Measurements from ENCODE around the gene PMS1.

GRCh38 chr2:189756311-189756952 is 27.8 kb upstream of the PMS1 start:
- TF ChIP-seq ZFP30 (CRISPR knock-in tag; IDR thresholded peaks at IDR 0.05; ENCODE audit: borderline replicate concordance) (no peak), CCAR2 (IDR thresholded peaks at IDR 0.05; ENCODE audit: low read depth, low read length) (no peak), CHD2 (IDR thresholded peaks at IDR 0.05; ENCODE audit: low read depth, low read length) (no peak), ZBTB17 (CRISPR knock-in tag; IDR thresholded peaks at IDR 0.05) (no peak), NFE2 (IDR thresholded peaks at IDR 0.05; ENCODE audit: low read depth) (no peak), SP2 (IDR thresholded peaks at IDR 0.05; ENCODE audit: extremely low read depth, low read depth, low read length, poor library complexity, severe bottlenecking) (no peak), ZNF174 (CRISPR knock-in tag; IDR thresholded peaks at IDR 0.05) (no peak), FOXA1 (IDR thresholded peaks at IDR 0.05; ENCODE audit: borderline replicate concordance) (no peak), SPI1 (IDR thresholded peaks at IDR 0.05; ENCODE audit: borderline replicate concordance, low read depth, low read length) (no peak)
- TF ChIP-seq, protein P1, sequence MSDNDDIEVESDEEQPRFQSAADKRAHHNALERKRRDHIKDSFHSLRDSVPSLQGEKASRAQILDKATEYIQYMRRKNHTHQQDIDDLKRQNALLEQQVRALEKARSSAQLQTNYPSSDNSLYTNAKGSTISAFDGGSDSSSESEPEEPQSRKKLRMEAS (CRISPR knock-in tag; IDR thresholded peaks at IDR 0.05) = no peak
- TF ChIP-seq, protein P2, sequence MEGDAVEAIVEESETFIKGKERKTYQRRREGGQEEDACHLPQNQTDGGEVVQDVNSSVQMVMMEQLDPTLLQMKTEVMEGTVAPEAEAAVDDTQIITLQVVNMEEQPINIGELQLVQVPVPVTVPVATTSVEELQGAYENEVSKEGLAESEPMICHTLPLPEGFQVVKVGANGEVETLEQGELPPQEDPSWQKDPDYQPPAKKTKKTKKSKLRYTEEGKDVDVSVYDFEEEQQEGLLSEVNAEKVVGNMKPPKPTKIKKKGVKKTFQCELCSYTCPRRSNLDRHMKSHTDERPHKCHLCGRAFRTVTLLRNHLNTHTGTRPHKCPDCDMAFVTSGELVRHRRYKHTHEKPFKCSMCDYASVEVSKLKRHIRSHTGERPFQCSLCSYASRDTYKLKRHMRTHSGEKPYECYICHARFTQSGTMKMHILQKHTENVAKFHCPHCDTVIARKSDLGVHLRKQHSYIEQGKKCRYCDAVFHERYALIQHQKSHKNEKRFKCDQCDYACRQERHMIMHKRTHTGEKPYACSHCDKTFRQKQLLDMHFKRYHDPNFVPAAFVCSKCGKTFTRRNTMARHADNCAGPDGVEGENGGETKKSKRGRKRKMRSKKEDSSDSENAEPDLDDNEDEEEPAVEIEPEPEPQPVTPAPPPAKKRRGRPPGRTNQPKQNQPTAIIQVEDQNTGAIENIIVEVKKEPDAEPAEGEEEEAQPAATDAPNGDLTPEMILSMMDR (IDR thresholded peaks at IDR 0.05 in 2 of 3, conservative IDR thresholded peaks at IDR 0.05 in 1 of 3; ENCODE audit: insufficient read depth in 2 of 3, low read depth in 1 of 3, low read length in 3 of 3) = no peak
